HFFc6 (cell line): ENCODE results near the gene KIF26A. TPM values are rescaled to one million over a fixed set of nuclear protein-coding genes. Genes with fewer than 3 reads are reported as not detected.

Source experiments
- DNase-seq: peaks from one replicate; pipeline ENCODE4 v3.0.0-alpha.2; 2018
- H3K27ac Mint-ChIP-seq: 2 replicates; pipeline ENCODE4 v1.8.0; 2020; ENCODE audit warnings: mild to moderate bottlenecking, mixed read lengths
- H3K27me3 Mint-ChIP-seq: 2 replicates; pipeline ENCODE4 v1.8.0; 2021; ENCODE audit warnings: mild to moderate bottlenecking, moderate library complexity, mixed read lengths; ENCODE audit not compliant: insufficient read depth
- H3K36me3 Mint-ChIP-seq: 2 replicates; pipeline ENCODE4 v1.8.0; 2021; ENCODE audit warnings: low read depth, mixed read lengths
- H3K4me1 Mint-ChIP-seq: 2 replicates; pipeline ENCODE4 v1.8.0; 2020; ENCODE audit warnings: low read depth, mixed read lengths
- H3K4me3 Mint-ChIP-seq: 2 replicates; pipeline ENCODE4 v1.8.0; 2020; ENCODE audit warnings: mild to moderate bottlenecking, moderate library complexity, mixed read lengths
- H3K9me3 Mint-ChIP-seq: 2 replicates; pipeline ENCODE4 v1.8.0; 2020; ENCODE audit warnings: mild to moderate bottlenecking, mixed read lengths
- total RNA-seq, 6 experiments: library from RNA; stranded (reverse); fragmentation: NEBNext Ultra II Directional; extraction: Animal tissue kit (Norgen Biotek cat#: 25700); gene quantifications; 2 replicates in 1 of 6; 3 replicates in 5 of 6; pipeline ENCODE4 v1.2.3, GENCODE V29; 2021
- TF ChIP-seq, protein P1 (sequence below): fragments of 200-600 bp; sonication (generic); IDR thresholded peaks from 2 replicates; pipeline ENCODE4 v1.5.0; 2021; ENCODE audit warnings: antibody characterized with exemption, mild to moderate bottlenecking

KIF26A gene
- total RNA-seq, 6 experiments from 2014 or later = 0.07 to 0.09 TPM; not detected in 4

DNA sequence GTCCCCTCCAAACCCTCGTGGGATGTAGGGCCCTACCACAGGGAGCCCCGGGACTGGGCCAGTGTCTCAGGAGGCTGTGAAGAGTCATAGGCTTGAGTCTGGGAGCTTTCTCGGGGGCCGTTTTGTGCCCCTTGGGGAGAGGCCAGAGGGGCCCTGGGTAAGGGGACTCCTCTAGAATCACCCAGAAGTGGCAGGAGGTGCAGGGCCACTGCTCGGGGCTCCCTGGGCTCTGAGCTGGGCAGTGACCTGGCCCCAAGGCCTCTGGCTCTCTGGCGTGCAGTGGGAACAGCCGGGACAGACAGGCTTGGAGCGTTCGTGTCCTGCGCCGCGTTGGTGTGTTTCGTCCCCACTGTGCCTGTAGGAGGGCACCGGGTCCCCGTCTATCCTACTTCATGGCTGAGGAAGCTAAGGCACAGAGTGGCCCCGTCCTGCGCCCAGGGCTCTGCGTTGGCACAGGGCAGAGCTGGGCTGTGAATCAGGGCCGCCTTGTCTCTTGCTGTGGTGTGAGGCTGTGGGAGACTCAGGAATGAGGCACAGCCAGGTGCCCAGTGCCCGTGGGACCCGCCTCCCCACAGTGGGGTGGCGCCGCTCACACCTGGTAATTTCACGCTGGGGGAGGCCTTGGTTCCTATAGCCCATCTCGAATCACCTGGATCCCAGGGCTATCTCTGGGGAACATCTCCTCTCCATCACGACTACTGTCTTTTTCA is 23.8 kb upstream of the KIF26A start:
- Mint-ChIP-seq H3K27me3 (peaks cover 9% of the 10 kb centered on the region; the same call in 1 of the 2 replicates), H3K9me3 (no peaks in the 10 kb centered on the region), H3K27ac (no peak overlapping the region), H3K4me1 (no peaks in the 10 kb centered on the region), H3K36me3 (no peaks in the 10 kb centered on the region), H3K4me3 (no peak overlapping the region)
- DNase-seq = no peak
- TF ChIP-seq, protein P1, sequence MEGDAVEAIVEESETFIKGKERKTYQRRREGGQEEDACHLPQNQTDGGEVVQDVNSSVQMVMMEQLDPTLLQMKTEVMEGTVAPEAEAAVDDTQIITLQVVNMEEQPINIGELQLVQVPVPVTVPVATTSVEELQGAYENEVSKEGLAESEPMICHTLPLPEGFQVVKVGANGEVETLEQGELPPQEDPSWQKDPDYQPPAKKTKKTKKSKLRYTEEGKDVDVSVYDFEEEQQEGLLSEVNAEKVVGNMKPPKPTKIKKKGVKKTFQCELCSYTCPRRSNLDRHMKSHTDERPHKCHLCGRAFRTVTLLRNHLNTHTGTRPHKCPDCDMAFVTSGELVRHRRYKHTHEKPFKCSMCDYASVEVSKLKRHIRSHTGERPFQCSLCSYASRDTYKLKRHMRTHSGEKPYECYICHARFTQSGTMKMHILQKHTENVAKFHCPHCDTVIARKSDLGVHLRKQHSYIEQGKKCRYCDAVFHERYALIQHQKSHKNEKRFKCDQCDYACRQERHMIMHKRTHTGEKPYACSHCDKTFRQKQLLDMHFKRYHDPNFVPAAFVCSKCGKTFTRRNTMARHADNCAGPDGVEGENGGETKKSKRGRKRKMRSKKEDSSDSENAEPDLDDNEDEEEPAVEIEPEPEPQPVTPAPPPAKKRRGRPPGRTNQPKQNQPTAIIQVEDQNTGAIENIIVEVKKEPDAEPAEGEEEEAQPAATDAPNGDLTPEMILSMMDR = no peak

GRCh38 chr14:104115131-104115600 is 23.2 kb upstream of the KIF26A start:
- DNase-seq = no peak
- H3K9me3 Mint-ChIP-seq = no peaks in the 10 kb centered on the region

DNA sequence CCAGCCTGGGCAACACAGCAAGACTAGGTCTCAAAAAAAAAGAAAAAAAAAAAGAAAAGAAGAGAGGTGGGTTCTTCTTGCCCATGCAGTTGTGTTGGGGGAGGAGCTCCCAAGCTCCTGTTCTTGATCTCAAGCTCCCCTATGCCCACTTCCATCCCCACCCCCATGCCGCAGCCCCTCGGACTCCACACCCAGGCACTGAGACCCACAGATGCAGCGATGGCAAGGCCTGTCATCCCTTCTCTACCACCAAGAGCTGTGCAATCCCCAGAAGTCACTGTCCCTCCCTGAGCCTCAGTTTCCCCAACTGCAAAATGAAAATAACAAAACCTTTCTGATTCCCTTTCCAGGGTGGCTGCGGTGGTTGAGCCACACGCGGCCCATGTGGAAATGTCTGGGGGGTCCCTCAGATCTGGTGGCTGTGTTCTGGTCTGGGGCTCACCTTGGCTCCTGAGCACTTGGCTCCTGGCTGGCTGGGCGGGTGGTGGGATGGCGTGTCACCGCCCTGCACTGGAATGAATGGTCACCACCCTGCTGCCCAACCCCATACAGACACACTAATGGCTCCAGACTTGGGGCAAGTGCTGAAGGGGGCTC is 22.6 kb upstream of the KIF26A start:
- H3K4me3 Mint-ChIP-seq = no peak overlapping the region

More at GRCh38 chr14:104115131-104115600, 23.2 kb upstream of the KIF26A start:
- H3K4me3 Mint-ChIP-seq = no peak overlapping the region
- TF ChIP-seq, protein P1 = no peak
- no peaks in the 10 kb centered on the region for H3K4me1 Mint-ChIP-seq
- no peaks in the 10 kb centered on the region for H3K36me3 Mint-ChIP-seq
- H3K27ac Mint-ChIP-seq = no peak overlapping the region
- peaks cover 9% of the 10 kb centered on the region; the same call in 1 of the 2 replicates for H3K27me3 Mint-ChIP-seq

GRCh38 chr14:104116288-104116755 is 22.1 kb upstream of the KIF26A start:
- H3K36me3 Mint-ChIP-seq = no peaks in the 10 kb centered on the region
- H3K9me3 Mint-ChIP-seq = no peaks in the 10 kb centered on the region
- H3K4me3 Mint-ChIP-seq = no peak overlapping the region
- no peaks in the 10 kb centered on the region for H3K4me1 Mint-ChIP-seq
- DNase-seq = no peak
- TF ChIP-seq, protein P1 = no peak
- peaks cover 13% of the 10 kb centered on the region; the same call in 1 of the 2 replicates for H3K27me3 Mint-ChIP-seq
- no peak overlapping the region for H3K27ac Mint-ChIP-seq

More for the DNA sequence above, 22.6 kb upstream of the KIF26A start:
- peaks cover 9% of the 10 kb centered on the region; the same call in 1 of the 2 replicates for H3K27me3 Mint-ChIP-seq
- no peak overlapping the region for H3K27ac Mint-ChIP-seq
- TF ChIP-seq, protein P1 = no peak
- no peaks in the 10 kb centered on the region for H3K4me1 Mint-ChIP-seq
- no peak for DNase-seq
- H3K9me3 Mint-ChIP-seq = no peaks in the 10 kb centered on the region
- H3K36me3 Mint-ChIP-seq = no peaks in the 10 kb centered on the region

DNA sequence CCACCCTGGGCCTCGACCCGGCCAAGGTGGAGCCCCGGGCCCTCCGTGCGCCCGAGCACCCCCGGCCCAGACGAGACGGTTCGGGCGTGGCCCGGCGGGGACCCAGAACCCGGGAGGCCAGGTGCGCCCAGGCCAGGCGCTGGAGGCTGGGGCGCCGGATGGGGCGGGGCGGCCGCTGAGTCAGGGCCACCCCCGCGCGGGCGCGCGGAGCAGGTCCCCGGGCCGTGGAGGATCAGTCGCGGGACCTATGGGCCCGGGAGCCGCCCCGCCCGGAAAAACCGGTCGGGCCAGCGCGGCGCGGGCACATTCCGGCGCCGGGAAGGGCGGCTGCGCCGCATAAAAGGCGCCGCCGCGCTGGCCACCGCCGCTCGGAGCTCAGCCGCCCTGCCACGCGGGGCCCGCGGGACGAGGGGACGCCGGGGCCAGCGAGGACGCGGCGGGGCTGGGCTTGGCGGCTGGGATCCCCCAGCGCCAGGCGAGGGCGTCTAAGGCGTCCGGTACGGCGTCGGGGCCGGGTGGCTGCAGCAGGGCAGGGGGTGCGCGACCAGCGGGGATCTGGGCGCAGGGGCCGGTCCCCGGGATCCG is 21.5 kb upstream of the KIF26A start:
- H3K9me3 Mint-ChIP-seq = no peaks in the 10 kb centered on the region
- TF ChIP-seq, protein P1 = no peak
- H3K27me3 Mint-ChIP-seq = peaks cover 13% of the 10 kb centered on the region; the same call in 1 of the 2 replicates
- H3K36me3 Mint-ChIP-seq = no peaks in the 10 kb centered on the region
- H3K4me1 Mint-ChIP-seq = no peaks in the 10 kb centered on the region
- H3K4me3 Mint-ChIP-seq = no peak overlapping the region
- H3K27ac Mint-ChIP-seq = no peak overlapping the region
- DNase-seq = no peak
